ENCODE measurements around the gene B4GALT6. TPM values are rescaled to one million over a fixed set of nuclear protein-coding genes. Genes with fewer than 3 reads are reported as not detected.

Gene B4GALT6
- total RNA-seq, 1 donor from 2014 or later, result 3.8 TPM

GRCh38 chr18:31683968-31684278 lies 458 bp downstream of the B4GALT6 start:
- ChIA-PET POLR2A (no interaction called here), CTCF (interaction anchor here (1.0 kb wide), 1 partner anchor 38 kb away, joined by 3 read pairs; no protein-coding TSS in a partner anchor)
- intact Hi-C loops (cut with micrococcal nuclease), result loop anchor here (2.0 to 10.0 kb wide), 4 partner anchors 25 to 409 kb away; no protein-coding TSS in a partner anchor
- Mint-ChIP-seq H3K4me3 (peak overlapping the region; percentile 89), H3K27me3 (peaks cover 21% of the 10 kb centered on the region), H3K36me3 (ENCODE audit: low read depth) (peaks cover 3% of the 10 kb centered on the region), H3K4me1 (peaks cover 17% of the 10 kb centered on the region), H3K9me3 (no peaks in the 10 kb centered on the region), H3K27ac (no peak overlapping the region)
- TF ChIP-seq, protein P1, sequence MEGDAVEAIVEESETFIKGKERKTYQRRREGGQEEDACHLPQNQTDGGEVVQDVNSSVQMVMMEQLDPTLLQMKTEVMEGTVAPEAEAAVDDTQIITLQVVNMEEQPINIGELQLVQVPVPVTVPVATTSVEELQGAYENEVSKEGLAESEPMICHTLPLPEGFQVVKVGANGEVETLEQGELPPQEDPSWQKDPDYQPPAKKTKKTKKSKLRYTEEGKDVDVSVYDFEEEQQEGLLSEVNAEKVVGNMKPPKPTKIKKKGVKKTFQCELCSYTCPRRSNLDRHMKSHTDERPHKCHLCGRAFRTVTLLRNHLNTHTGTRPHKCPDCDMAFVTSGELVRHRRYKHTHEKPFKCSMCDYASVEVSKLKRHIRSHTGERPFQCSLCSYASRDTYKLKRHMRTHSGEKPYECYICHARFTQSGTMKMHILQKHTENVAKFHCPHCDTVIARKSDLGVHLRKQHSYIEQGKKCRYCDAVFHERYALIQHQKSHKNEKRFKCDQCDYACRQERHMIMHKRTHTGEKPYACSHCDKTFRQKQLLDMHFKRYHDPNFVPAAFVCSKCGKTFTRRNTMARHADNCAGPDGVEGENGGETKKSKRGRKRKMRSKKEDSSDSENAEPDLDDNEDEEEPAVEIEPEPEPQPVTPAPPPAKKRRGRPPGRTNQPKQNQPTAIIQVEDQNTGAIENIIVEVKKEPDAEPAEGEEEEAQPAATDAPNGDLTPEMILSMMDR (IDR thresholded peaks at IDR 0.05), result no peak
- DNase-seq (no peak), ATAC-seq (ENCODE audit: low read depth) (no peak)

DNA sequence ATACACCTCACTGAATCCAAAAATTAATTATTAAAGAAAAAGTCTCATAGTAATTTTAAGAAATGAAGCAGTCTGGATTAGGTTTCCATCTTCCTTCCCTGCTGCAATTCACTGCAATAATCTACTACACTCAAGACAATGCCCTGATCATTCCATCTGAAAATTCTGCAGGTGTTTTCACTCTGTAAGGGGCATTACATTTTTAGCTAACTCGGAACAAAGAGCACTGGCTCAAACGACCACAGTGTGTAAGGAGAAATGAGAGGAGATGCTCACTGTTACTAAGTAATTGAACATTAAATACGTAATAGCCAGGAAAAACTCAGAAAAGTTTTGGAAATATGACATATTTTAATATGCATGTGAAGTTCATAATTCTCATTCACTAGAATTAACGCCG lies 1.3 kb downstream of the B4GALT6 start:
- Mint-ChIP-seq H3K4me3 (no peak overlapping the region), H3K4me1 (peaks cover 17% of the 10 kb centered on the region), H3K9me3 (no peaks in the 10 kb centered on the region), H3K36me3 (ENCODE audit: low read depth) (peaks cover 3% of the 10 kb centered on the region), H3K27me3 (peaks cover 21% of the 10 kb centered on the region), H3K27ac (no peak overlapping the region)
- TF ChIP-seq, protein P1 (IDR thresholded peaks at IDR 0.05), result no peak
- no peak for ATAC-seq (ENCODE audit: low read depth)
- CTCF ChIA-PET, result interaction anchor here (0.8 to 1.0 kb wide), 2 partner anchors 39 to 255 kb away, joined by 3 read pairs; no protein-coding TSS in a partner anchor
- intact Hi-C loops (cut with micrococcal nuclease), result loop anchor here (5.0 to 10.0 kb wide), 2 partner anchors 39 to 132 kb away; no protein-coding TSS in a partner anchor
- no peak for DNase-seq
- POLR2A ChIA-PET, result no interaction called here

- Mint-ChIP-seq H3K4me3 (no peak overlapping the region), H3K27ac (no peak overlapping the region), H3K9me3 (no peaks in the 10 kb centered on the region), H3K27me3 (peaks cover 18% of the 10 kb centered on the region), H3K4me1 (peaks cover 14% of the 10 kb centered on the region), H3K36me3 (ENCODE audit: low read depth) (peaks cover 3% of the 10 kb centered on the region)
- ATAC-seq (ENCODE audit: low read depth), result no peak
- TF ChIP-seq, protein P1 (IDR thresholded peaks at IDR 0.05), result no peak
- ChIA-PET POLR2A (no interaction called here), CTCF (interaction anchor here (1.0 kb wide), 1 partner anchor 42 kb away, joined by 3 read pairs; no protein-coding TSS in a partner anchor)
- intact Hi-C loops (cut with micrococcal nuclease), result loop anchor here (5.0 to 10.0 kb wide), 2 partner anchors 41 to 134 kb away; no protein-coding TSS in a partner anchor
- no peak for DNase-seq
Observed at GRCh38 chr18:31680831-31681568, 3.4 kb downstream of the B4GALT6 start.

DNA sequence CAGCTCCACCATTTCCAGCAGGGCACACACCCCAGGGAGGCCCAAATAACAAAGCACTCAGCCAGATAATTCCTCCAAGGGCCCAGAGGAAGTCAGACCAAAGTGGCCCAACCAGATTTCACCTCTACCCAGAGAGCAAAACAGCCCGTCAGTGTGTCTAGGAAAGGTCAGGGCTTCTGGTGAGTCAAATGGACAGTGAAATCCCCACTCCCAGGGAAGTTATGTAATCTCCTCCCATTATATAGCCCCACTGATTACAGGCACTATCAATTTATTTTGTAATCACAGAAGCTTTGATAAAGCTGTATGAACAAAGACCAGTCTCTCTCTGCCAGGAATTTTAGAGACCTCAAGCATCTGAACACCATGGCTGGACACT lies 4.0 kb downstream of the B4GALT6 start:
- H3K4me3 Mint-ChIP-seq, result no peak overlapping the region
- H3K27me3 Mint-ChIP-seq, result peaks cover 16% of the 10 kb centered on the region
- no peaks in the 10 kb centered on the region for H3K9me3 Mint-ChIP-seq
- H3K4me1 Mint-ChIP-seq, result peaks cover 9% of the 10 kb centered on the region
- TF ChIP-seq, protein P1 (IDR thresholded peaks at IDR 0.05), result no peak
- ChIA-PET CTCF (interaction anchor here (0.6 to 1.0 kb wide), 2 partner anchors 12 to 42 kb away, joined by 3 read pairs; no protein-coding TSS in a partner anchor), POLR2A (no interaction called here)
- intact Hi-C loops (cut with micrococcal nuclease), result loop anchor here (5.0 to 10.0 kb wide), 2 partner anchors 42 to 134 kb away; no protein-coding TSS in a partner anchor
- no peak overlapping the region for H3K27ac Mint-ChIP-seq
- peaks cover 3% of the 10 kb centered on the region for H3K36me3 Mint-ChIP-seq (ENCODE audit: low read depth)
- ATAC-seq (ENCODE audit: low read depth) (no peak), DNase-seq (no peak)

GRCh38 chr18:31679791-31680432 lies 4.5 kb downstream of the B4GALT6 start:
- ChIA-PET POLR2A (no interaction called here), CTCF (interaction anchor here (0.6 kb wide), 1 partner anchor 13 kb away, joined by 3 read pairs; no protein-coding TSS in a partner anchor)
- TF ChIP-seq, protein P1 (IDR thresholded peaks at IDR 0.05), result no peak
- no peak for ATAC-seq (ENCODE audit: low read depth)
- H3K4me3 Mint-ChIP-seq, result no peak overlapping the region
- peaks cover 16% of the 10 kb centered on the region for H3K27me3 Mint-ChIP-seq
- peaks cover 3% of the 10 kb centered on the region for H3K36me3 Mint-ChIP-seq (ENCODE audit: low read depth)
- H3K27ac Mint-ChIP-seq, result no peak overlapping the region
- no peak for DNase-seq
- H3K4me1 Mint-ChIP-seq, result peaks cover 9% of the 10 kb centered on the region
- H3K9me3 Mint-ChIP-seq, result no peaks in the 10 kb centered on the region
- intact Hi-C loops (cut with micrococcal nuclease), result loop anchor here (5.0 to 10.0 kb wide), 2 partner anchors 42 to 135 kb away; no protein-coding TSS in a partner anchor

Data from activated B cell treated with CpG ODN at 0.5 μM for 24 hours (primary cell).